Esophagus squamous epithelium (tissue), 4 donors: ENCODE data around the gene SLC17A7.

Experiments used
- CTCF ChIP-seq, 6 experiments: fragments of 450-650 bp in 4 of 6; fragments of 200-600 bp in 2 of 6; sonication (generic) in 2 of 6; IDR thresholded peaks; one replicate each; pipeline ENCODE4 v1.5.1; 2016 to 2019; ENCODE audit warnings: antibody characterized with exemption in 6 of 6, mild to moderate bottlenecking in 4 of 6, moderate library complexity in 4 of 6
- POLR2A ChIP-seq, 4 donors: fragments of 450-650 bp; IDR thresholded peaks; one replicate each; pipeline ENCODE4 v1.6.1; 2017; ENCODE audit warnings: antibody characterized with exemption in 4 of 4, mild to moderate bottlenecking in 4 of 4, moderate library complexity in 3 of 4

DNA sequence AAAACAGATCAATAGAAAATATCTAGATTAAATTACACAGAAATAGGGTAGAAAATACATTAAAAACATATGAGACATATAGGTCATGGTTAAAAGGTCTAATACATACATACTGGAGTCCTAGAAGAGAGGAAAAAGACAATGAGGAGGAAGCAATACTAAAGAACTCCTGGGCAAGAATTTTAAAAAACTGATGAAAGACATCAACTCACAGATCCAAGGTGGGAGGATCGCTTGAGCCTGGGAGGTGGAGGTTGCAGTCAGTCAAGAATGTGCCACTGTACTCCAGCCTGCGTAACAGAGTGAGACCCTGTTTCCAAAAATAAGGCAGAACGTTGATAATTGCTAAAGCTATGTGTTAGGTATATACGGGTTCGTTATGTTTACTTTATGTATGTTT lies 58.7 kb downstream of the SLC17A7 start:
- TF ChIP-seq CTCF (IDR thresholded peaks at IDR 0.05), result no peak
- TF ChIP-seq POLR2A (IDR thresholded peaks at IDR 0.05), result no peak
